HCT116 (cell line): ENCODE measurements around the gene CNTNAP5. TPM values are rescaled to one million over a fixed set of nuclear protein-coding genes. Genes with fewer than 3 reads are reported as not detected.

ENCODE experiments used
- ATAC-seq: fragments of 200-7000 bp; cut with Tn5 transposase; 2 replicates; pipeline ENCODE4 v1.9.1; 2020; ENCODE audit warnings: mild to moderate bottlenecking, moderate library complexity
- BruUV-seq: library from RNA; stranded (reverse); fragments of 400-500 nt; replicated peaks from 2 replicates; lab custom pipeline; 2021; lab: Mats Ljungman, UMichigan
- CTCF ChIA-PET: fragments of 300-600 bp; sonication (Branson Sonifier 250); formaldehyde crosslinking; loops from one replicate; lab custom pipeline; 2021; ENCODE audit warnings: antibody characterized with exemption; lab: Charles Lee
- POLR2A ChIA-PET: fragments of 300-600, 350-600 bp; sonication (Branson Sonifier 250); formaldehyde crosslinking; loops from one replicate; lab custom pipeline; 2021; ENCODE audit warnings: antibody characterized with exemption; lab: Charles Lee
- RAD21 ChIA-PET, 2 experiments: fragments of 300-600 bp; sonication (Branson Sonifier 250); formaldehyde crosslinking; loops; one replicate each; lab custom pipeline; 2023; ENCODE audit warnings: low total read pairs in 2 of 2; ENCODE audit not compliant: uncharacterized antibody in 2 of 2, unreplicated experiment in 2 of 2, low non-redundant PET in 1 of 2; lab: Charles Lee
- DNase-seq: peaks from one replicate; pipeline ENCODE4 v3.0.0-alpha.2; 2010; ENCODE audit warnings: low read depth, low spot score
- H2AFZ ChIP-seq: fragments of 200-600 bp; shearing (Covaris generic), sonication (generic); 2 replicates; pipeline ENCODE4 v1.6.1; 2017; ENCODE audit warnings: low read depth, mixed run types, mixed read lengths, antibody characterized with exemption, low read length; ENCODE audit not compliant: poor library complexity, severe bottlenecking
- H3K27ac ChIP-seq: 2 replicates; pipeline ENCODE4 v1.5.1; 2012; ENCODE audit warnings: low read depth, low read length
- H3K27me3 ChIP-seq: fragments of 200-600 bp; sonication (generic); 2 replicates; pipeline ENCODE4 v1.6.1; 2016; ENCODE audit warnings: mixed run types, low read length, mixed read lengths; ENCODE audit not compliant: insufficient read depth
- H3K36me3 ChIP-seq, 2 experiments: fragments of 200-500 bp in 1 of 2; fragments of 200-600 bp in 1 of 2; sonication (Bioruptor generic) in 1 of 2; sonication (generic) in 1 of 2; 2 replicates each; pipeline versions ENCODE4 v1.5.1 to v1.6.1; 2014 to 2016; ENCODE audit warnings: low read length in 2 of 2, inconsistent platforms in 1 of 2, mixed read lengths in 1 of 2, mixed run types in 1 of 2; ENCODE audit not compliant: insufficient read depth in 2 of 2, control insufficient read depth in 1 of 2
- H3K4me1 ChIP-seq, 2 experiments: fragments of 200-600 bp in 1 of 2; sonication (generic) in 1 of 2; 2 replicates each; pipeline versions ENCODE4 v1.5.1 to v1.6.1; 2012 to 2017; ENCODE audit warnings: low read length in 2 of 2, inconsistent platforms in 1 of 2, mild to moderate bottlenecking in 1 of 2, mixed read lengths in 1 of 2, mixed run types in 1 of 2, moderate library complexity in 1 of 2; ENCODE audit not compliant: insufficient read depth in 2 of 2, control insufficient read depth in 1 of 2
- H3K4me2 ChIP-seq: fragments of 200-600 bp; sonication (generic); 2 replicates; pipeline ENCODE4 v1.6.1; 2017; ENCODE audit warnings: mixed run types, low read length, mixed read lengths
- H3K4me3 ChIP-seq, 2 experiments: fragments of 200-600 bp in 1 of 2; sonication (generic) in 1 of 2; replicated peaks in 1 of 2; 2 replicates each; pipeline ENCODE4 v1.5.1; 2011 to 2016; ENCODE audit warnings: low read length in 2 of 2, control low read depth in 1 of 2, low read depth in 1 of 2, mild to moderate bottlenecking in 1 of 2, mixed read lengths in 1 of 2, mixed run types in 1 of 2
- H3K79me2 ChIP-seq: fragments of 200-600 bp; sonication (generic); 2 replicates; pipeline ENCODE4 v1.6.1; 2017; ENCODE audit warnings: mild to moderate bottlenecking, mixed run types, low read length, moderate library complexity, mixed read lengths; ENCODE audit not compliant: insufficient read depth
- H3K9ac ChIP-seq: fragments of 200-600 bp; sonication (generic); 2 replicates; pipeline ENCODE4 v1.6.1; 2016; ENCODE audit warnings: low read length, mixed read lengths
- H3K9me2 ChIP-seq: fragments of 200-600 bp; sonication (generic), shearing (Covaris generic); 2 replicates; pipeline ENCODE4 v1.6.1; 2017; ENCODE audit warnings: mixed run types, mild to moderate bottlenecking, moderate library complexity; ENCODE audit not compliant: insufficient read depth
- H3K9me3 ChIP-seq, 2 experiments: fragments of 200-500 bp in 1 of 2; fragments of 200-600 bp in 1 of 2; sonication (Bioruptor generic) in 1 of 2; sonication (generic) in 1 of 2; 2 replicates each; pipeline ENCODE4 v1.6.1; 2014 to 2017; ENCODE audit warnings: low read length in 2 of 2, mixed read lengths in 2 of 2, inconsistent platforms in 1 of 2, low read depth in 1 of 2, mild to moderate bottlenecking in 1 of 2, mixed run types in 1 of 2, moderate library complexity in 1 of 2; ENCODE audit not compliant: control insufficient read depth in 1 of 2, insufficient read depth in 1 of 2
- H4K20me1 ChIP-seq: fragments of 200-600 bp; sonication (generic), shearing (Covaris generic); 2 replicates; pipeline ENCODE4 v1.6.1; 2017; ENCODE audit warnings: mixed run types, mild to moderate bottlenecking, moderate library complexity; ENCODE audit not compliant: insufficient read depth
- CBX3 ChIP-seq: IDR thresholded peaks from 2 replicates; pipeline ENCODE4 v1.6.1; 2012; ENCODE audit warnings: low read depth
- EGR1 ChIP-seq: IDR thresholded peaks from 2 replicates; pipeline ENCODE4 v1.6.1; 2012; ENCODE audit warnings: low read depth
- EZH2 ChIP-seq: fragments of 200-600 bp; sonication (generic); IDR thresholded peaks from 2 replicates; pipeline ENCODE4 v1.6.1; 2017; ENCODE audit warnings: antibody characterized with exemption, mixed run types
- EZH2phosphoT487 ChIP-seq: fragments of 200-600 bp; IDR thresholded peaks from 2 replicates; pipeline ENCODE4 v1.6.1; 2018; ENCODE audit warnings: antibody characterized with exemption, borderline replicate concordance
- FOSL1 ChIP-seq: IDR thresholded peaks from 2 replicates; pipeline ENCODE4 v1.6.1; 2012; ENCODE audit warnings: low read depth
- POLR2A ChIP-seq: IDR thresholded peaks from 2 replicates; pipeline ENCODE4 v1.7.0; 2011; ENCODE audit warnings: borderline replicate concordance; ENCODE audit not compliant: insufficient read depth, insufficient read length; ENCODE audit errors: extremely low read depth
- POLR2AphosphoS5 ChIP-seq: IDR thresholded peaks from 2 replicates; pipeline ENCODE4 v1.6.1; 2011; ENCODE audit warnings: mild to moderate bottlenecking, low read depth, low read length, moderate library complexity
- REST ChIP-seq: IDR thresholded peaks from 2 replicates; pipeline ENCODE4 v1.6.1; 2012; ENCODE audit warnings: low read depth
- SRF ChIP-seq: IDR thresholded peaks from 2 replicates; pipeline ENCODE4 v1.6.1; 2012; ENCODE audit warnings: low read depth
- YY1 ChIP-seq: IDR thresholded peaks from 2 replicates; pipeline ENCODE4 v1.6.1; 2011; ENCODE audit warnings: low read length, low read depth, moderate library complexity, mild to moderate bottlenecking; ENCODE audit not compliant: insufficient replicate concordance; ENCODE audit errors: extremely low read depth
- ZNF274 ChIP-seq: fragments of 200-500 bp; sonication (Bioruptor generic); IDR thresholded peaks from 2 replicates; pipeline ENCODE4 v1.6.1; 2014; ENCODE audit warnings: mild to moderate bottlenecking, low read depth, low read length, inconsistent platforms
- intact Hi-C: fragments of 100-400 bp; cut with micrococcal nuclease; formaldehyde crosslinking; loops from 2 replicates; pipeline ENCODE4 v1.10.0; 2022
- total RNA-seq: library from RNA; stranded (reverse); gene quantifications from one replicate; pipeline ENCODE4 v1.2.1, GENCODE V29; 2021; ENCODE audit not compliant: unreplicated experiment
- TF ChIP-seq, protein P1 (sequence below): IDR thresholded peaks from 2 replicates; pipeline ENCODE4 v1.6.1; 2012
- TF ChIP-seq, protein P2 (sequence below): IDR thresholded peaks from 2 replicates; pipeline ENCODE4 v1.6.1; 2012
- TF ChIP-seq, protein P3 (sequence below), 3 experiments: fragments of 200-600 bp in 1 of 3; sonication (generic) in 1 of 3; IDR thresholded peaks in 2 of 3; conservative IDR thresholded peaks in 1 of 3; 2 replicates each; pipeline ENCODE4 v1.5.1; 2012 to 2017; ENCODE audit warnings: low read depth in 2 of 3, low read length in 2 of 3, antibody characterized with exemption in 1 of 3, borderline replicate concordance in 1 of 3, control low read depth in 1 of 3, mild to moderate bottlenecking in 1 of 3, mixed read lengths in 1 of 3, mixed run types in 1 of 3, moderate library complexity in 1 of 3; ENCODE audit not compliant: insufficient read depth in 1 of 3

Gene CNTNAP5
- total RNA-seq, 1 experiment from 2014 or later = not detected

GRCh38 chr2:123976054-123976648 is 48.9 kb upstream of the CNTNAP5 start:
- H3K27me3 ChIP-seq = no peaks in the 10 kb centered on the region
- no peak for DNase-seq
- TF ChIP-seq POLR2A (no peak), EGR1 (no peak), EZH2phosphoT487 (no peak), CBX3 (no peak), YY1 (no peak), ZNF274 (no peak), FOSL1 (no peak), REST (no peak), EZH2 (no peak), POLR2AphosphoS5 (no peak), SRF (no peak)
- TF ChIP-seq, protein P1, sequence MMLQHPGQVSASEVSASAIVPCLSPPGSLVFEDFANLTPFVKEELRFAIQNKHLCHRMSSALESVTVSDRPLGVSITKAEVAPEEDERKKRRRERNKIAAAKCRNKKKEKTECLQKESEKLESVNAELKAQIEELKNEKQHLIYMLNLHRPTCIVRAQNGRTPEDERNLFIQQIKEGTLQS = no peak
- TF ChIP-seq, protein P2, sequence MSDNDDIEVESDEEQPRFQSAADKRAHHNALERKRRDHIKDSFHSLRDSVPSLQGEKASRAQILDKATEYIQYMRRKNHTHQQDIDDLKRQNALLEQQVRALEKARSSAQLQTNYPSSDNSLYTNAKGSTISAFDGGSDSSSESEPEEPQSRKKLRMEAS = no peak
- TF ChIP-seq, protein P3, sequence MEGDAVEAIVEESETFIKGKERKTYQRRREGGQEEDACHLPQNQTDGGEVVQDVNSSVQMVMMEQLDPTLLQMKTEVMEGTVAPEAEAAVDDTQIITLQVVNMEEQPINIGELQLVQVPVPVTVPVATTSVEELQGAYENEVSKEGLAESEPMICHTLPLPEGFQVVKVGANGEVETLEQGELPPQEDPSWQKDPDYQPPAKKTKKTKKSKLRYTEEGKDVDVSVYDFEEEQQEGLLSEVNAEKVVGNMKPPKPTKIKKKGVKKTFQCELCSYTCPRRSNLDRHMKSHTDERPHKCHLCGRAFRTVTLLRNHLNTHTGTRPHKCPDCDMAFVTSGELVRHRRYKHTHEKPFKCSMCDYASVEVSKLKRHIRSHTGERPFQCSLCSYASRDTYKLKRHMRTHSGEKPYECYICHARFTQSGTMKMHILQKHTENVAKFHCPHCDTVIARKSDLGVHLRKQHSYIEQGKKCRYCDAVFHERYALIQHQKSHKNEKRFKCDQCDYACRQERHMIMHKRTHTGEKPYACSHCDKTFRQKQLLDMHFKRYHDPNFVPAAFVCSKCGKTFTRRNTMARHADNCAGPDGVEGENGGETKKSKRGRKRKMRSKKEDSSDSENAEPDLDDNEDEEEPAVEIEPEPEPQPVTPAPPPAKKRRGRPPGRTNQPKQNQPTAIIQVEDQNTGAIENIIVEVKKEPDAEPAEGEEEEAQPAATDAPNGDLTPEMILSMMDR (IDR thresholded peaks at IDR 0.05 in 2 of 3, conservative IDR thresholded peaks at IDR 0.05 in 1 of 3; ENCODE audit: borderline replicate concordance in 1 of 3, insufficient read depth in 1 of 3, low read depth in 2 of 3, low read length in 2 of 3) = no peak
- TF ChIP-seq, all 23 proteins: peak for 0
- Histone ChIP-seq H3K4me2 (no peak overlapping the region), H3K79me2 (no peaks in the 10 kb centered on the region), H3K27ac (no peak overlapping the region), H3K36me3 (no peaks in the 10 kb centered on the region), H3K4me3 (no peak overlapping the region), H2AFZ (no peak overlapping the region), H3K4me1 (no peaks in the 10 kb centered on the region), H4K20me1 (no peaks in the 10 kb centered on the region), H3K9ac (no peak overlapping the region), H3K9me3 (peaks cover 6 to 13% of the 10 kb centered on the region in 2 experiments; a peak in 2 of 4 replicates), H3K9me2 (no peaks in the 10 kb centered on the region)
- ChIA-PET RAD21 (no interaction called here), CTCF (no interaction called here), POLR2A (no interaction called here)
- no peak for ATAC-seq
- intact Hi-C loops = no loop called here
- BruUV-seq = no TSS peak
